GM18909 (cell line): ENCODE data around the gene ATXN1.
"Not testable (repeated sequence)": the region's sequence is repeated elsewhere in the genome, so short reads cannot be mapped to it uniquely, and the experiment has no call there.

Source experiments
- ATAC-seq: cut with Tn5 transposase; IDR thresholded peaks from one replicate; pipeline ENCODE4 v1.9.1; 2021; ENCODE audit warnings: mild to moderate bottlenecking; ENCODE audit not compliant: unreplicated experiment, poor library complexity

ATXN1 gene

GRCh38 chr6:16630026-16630643 is 131.1 kb downstream of the ATXN1 start:
- ATAC-seq = no peak

DNA sequence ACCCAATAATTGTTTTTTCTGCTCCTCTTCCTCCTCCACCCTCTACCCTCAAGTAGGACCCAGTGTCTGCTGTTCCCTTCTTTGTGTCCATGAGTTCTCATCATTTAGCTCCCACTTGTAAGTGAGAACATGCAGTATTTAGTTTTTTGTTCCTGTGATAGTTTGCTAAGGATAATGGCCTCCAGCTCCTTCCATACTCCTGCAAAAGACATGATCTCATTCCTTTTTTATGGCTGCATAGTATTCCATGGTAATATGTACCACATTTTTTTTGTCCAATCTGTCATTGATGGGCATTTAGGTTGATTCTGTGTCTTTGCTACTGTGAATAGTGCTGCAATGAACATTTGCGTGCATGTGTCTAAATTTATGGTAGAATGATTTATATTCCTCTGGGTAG is 132.7 kb downstream of the ATXN1 start:
- ATAC-seq = not testable (repeated sequence)

- no peak for ATAC-seq
Measured at GRCh38 chr6:16626650-16627049, 134.6 kb downstream of the ATXN1 start.

DNA sequence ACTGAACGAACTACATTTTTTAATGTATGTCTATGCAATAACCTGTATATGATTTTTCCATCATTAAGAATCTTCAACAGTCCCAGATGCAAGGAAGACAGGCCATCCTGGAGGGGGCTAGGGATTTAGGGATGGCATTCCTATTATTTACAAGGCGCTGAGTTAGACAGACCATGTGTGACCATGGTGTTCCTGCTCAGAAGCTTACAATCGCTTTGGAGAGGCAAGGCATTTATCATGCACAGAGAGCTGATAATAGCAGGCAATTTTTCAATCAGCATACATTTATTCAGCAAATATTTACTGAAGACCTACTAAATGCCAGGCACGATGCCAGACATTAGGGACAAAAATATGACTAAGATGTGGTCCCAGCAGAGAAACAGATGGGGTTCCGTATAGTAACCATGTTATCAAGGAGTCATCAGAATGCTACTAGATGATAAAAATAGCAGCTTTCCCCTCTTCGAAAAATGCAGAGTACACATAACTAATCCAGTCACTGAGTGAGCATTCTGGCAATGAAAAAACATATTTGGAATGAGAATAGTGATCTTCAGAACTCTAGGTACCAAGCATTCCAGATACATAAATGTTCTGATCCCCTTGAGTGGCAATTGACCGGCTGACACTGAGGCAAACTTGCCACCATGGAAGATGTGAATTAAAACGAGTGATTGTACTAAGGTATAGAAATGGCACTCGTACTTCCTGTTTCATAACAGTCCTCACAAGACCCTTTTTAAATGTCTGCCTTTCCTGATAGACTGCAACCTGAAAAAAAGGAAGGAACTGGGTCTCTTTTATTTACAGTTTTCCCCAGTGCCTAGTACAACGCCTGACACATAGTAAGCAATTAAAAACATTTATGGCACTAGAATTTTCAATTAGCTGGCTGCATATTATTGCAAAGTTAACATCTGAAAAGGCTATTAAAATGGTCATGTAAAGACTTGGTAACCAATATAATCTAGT is 135.7 kb downstream of the ATXN1 start:
- no peak for ATAC-seq

GRCh38 chr6:16624636-16625290 is 136.5 kb downstream of the ATXN1 start:
- ATAC-seq = no peak

- ATAC-seq = no peak
Measured at GRCh38 chr6:16623731-16624130, 137.5 kb downstream of the ATXN1 start.

DNA sequence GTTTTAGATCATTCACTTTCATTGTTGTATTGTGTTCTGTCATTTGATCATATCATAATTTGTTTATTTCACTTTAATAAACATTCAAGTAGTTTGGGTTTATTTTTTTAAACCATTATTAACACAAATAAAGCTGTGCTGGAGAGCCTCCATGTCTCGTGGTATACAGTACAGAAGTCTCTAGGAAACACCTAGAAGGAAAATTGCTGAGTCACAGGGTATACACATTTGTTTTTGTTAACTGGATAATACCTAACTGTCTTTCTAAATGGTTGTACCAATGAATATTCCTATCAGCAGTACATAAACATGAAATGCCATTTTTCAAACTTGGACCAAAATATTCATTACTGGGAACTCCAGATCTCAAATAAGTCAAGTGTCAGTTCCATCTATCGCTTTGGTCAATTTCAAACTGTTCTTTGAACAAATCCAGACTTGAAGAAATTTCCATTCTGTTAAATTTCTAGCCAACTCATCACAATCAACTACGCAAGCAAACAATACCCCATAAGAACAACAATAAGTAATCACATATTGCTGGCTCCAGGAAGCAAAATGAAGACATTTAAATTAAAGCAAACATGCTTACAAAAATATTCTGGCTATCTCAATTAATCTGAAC is 138.1 kb downstream of the ATXN1 start:
- no peak for ATAC-seq

DNA sequence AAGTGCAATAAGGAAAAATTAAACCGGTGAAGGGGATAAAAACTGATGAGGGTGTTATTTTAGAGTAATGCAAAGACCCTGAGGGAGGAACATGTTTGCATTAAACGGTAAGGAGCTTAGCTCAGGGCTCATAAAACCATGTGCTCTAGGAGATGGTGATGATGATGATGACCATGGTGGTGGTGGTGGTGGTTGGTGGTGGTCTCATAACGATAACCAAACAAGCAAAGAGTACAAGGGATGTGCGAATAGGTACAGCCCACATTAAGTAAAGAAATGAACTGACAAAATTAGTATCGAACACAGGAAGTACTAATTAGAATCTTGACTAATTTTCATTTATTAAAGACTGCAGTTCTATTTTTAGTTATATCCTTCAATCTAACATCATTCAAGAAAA is 139.1 kb downstream of the ATXN1 start:
- ATAC-seq = no peak

DNA sequence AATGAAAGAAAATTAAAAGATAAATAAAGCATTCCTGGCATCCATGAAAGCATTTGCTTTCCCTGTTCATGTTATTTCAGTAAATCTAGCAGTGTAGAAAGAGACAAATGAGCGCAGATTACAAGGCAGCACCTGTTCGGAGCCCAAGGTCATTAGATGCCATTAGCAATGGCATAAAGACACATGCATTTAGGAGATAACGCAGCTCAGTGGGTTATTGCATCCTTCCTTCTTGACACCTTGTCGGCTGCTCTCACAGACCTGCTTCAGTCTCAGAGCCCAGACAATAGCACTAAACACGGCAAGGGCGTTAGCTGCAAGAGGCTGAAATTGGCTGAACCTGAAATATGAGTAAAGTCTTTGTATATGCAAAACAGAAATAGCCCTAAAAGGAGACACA is 140.3 kb downstream of the ATXN1 start:
- no peak for ATAC-seq

GRCh38 chr6:16619777-16620176 is 141.5 kb downstream of the ATXN1 start:
- no peak for ATAC-seq

GRCh38 chr6:16618962-16619361 is 142.3 kb downstream of the ATXN1 start:
- ATAC-seq = no peak

DNA sequence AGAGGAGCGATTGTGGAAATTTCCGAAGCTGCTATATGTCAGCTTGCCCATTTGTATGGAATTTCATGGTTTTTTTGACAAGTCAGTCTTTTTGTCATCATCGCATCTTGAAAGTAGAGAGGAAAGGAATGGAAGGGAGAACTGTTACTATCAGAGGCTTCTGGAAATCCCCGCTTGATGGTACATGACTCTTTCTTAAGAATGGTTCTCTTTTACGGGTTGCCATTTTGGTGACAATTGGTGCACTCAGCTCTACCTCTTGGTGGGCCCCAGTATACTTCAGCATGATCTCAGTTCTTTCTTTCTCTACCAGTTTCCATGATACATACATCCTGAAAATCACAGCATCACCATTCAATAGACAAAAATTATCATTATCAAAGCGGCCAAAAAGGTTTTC is 146.0 kb downstream of the ATXN1 start:
- ATAC-seq = not testable (repeated sequence)

GRCh38 chr6:16614143-16614542 is 147.1 kb downstream of the ATXN1 start:
- not testable (repeated sequence) for ATAC-seq

DNA sequence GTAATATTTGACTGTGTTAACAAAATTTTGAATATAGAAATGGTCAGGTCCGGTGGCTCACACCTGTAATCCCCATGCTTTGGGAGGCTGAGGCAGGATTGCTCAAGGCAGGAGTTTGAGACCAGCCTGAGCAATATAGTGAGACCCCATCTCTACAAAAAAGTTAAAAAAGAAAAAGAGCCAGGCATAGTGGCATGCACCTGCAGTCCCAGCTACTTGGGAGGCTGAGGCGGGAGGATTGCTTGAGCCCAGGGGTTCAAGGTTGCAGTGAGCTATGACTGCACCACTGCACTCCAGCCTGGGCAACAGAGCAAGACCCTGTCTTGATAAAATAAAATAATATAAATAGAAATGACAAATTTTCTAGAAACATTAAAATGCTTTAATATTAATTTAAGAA is 147.8 kb downstream of the ATXN1 start:
- not testable (repeated sequence) for ATAC-seq

DNA sequence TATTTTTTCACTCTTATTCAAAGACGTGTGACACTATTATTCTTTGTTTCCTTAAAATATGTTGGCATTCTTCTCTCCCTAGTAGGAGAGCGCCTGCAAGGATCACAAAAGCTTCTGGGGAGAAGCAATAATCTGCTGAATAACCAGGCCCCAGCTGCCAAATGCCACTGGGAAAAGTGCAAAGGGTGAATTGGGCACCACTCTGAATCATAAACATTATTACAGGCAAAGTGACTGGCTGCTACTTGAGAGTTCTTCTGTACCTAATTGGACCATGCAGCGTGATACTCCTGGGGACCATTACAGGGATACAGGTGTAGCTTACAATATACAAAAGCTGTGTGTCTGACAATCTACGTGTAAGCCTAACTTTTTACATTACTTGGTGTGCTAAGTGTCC is 152.8 kb downstream of the ATXN1 start:
- no peak for ATAC-seq

DNA sequence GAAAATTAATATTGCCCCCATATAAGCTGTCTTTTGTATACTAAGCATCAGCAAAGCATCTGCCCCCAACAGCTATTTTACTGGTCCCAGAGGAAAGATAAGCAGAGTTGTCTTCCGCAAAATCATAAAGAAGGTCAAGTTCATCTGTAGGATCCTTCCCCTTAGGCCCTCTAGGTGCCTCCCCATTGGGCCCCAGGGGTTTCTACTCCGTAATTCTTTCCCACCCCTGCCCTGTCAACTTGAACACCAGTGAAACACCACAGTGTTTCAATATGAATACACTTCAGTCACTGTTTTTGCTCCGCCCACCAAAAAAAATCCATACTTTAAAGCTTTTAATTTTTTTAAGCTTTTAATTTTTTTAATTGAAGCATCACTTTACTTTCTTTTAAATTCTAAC is 159.2 kb downstream of the ATXN1 start:
- ATAC-seq = peak; percentile 87

DNA sequence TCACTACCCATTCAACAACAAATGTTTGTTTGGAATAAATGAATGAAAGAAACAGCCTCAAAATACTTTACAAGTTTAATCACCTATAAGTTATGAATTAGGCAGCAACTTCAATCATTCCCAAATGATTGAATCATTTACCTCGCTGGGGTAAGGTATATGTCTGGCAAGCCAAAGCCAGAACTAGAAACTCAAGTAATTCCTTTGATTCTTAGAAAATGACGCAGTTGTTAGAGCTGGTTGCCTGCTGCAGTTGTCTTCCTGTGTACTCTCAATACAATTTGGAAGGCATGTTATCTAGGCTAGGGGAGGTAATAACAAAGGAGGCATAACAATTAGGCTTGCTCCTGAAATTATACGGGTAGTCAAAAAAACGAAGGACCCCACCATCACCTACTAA is 160.6 kb downstream of the ATXN1 start:
- no peak for ATAC-seq

DNA sequence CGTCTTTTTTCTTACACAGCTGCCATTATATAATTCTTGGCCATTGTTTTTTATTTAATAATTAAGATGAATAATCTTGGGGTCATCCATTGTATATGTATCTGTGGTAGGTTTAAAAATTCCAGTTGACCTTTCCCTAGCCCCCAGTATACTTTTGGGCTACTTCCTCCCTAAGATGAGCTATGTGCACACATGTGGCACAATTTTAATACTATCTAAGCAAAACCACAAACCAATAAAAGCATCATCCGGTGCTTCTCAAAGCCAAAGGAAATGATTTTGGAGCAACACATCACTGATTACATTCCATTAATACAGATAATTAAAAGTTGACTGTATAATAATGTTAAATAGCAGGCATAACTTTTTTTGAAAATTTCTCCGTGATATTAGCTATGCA is 161.2 kb downstream of the ATXN1 start:
- ATAC-seq = no peak

DNA sequence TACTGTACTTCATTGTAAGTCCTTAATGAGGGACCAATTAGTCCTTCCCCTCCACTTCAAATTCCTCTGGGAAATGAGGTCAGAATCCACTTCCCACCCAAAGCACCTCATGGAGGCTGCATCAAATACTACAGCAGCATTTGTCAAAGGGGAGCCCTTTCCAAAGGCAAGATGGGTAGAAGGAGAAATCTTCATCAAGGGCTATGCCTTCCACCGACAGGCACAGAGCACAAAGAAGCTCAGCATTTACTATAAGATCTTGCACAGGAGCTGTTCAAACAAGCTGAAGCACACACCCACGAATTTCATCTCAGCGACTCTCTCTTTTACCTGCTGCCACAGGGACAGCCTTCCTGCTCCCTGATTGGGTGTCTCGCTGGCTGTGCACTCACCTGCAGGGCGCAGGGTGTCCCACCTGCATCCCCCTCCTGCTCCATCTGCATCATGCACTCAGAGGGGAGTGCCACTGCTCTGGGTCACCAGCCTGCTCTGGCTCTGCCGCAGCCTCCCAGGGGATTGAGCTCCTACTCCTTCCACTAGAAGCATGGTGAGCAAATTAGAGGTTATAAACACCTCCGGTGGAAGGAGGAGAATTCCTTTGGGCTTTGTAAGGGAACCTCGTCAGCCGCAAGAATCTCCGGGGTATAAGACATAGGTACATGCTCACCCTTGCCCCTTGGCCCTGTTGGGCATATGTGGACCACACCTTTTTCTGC is 164.5 kb downstream of the ATXN1 start:
- no peak for ATAC-seq

DNA sequence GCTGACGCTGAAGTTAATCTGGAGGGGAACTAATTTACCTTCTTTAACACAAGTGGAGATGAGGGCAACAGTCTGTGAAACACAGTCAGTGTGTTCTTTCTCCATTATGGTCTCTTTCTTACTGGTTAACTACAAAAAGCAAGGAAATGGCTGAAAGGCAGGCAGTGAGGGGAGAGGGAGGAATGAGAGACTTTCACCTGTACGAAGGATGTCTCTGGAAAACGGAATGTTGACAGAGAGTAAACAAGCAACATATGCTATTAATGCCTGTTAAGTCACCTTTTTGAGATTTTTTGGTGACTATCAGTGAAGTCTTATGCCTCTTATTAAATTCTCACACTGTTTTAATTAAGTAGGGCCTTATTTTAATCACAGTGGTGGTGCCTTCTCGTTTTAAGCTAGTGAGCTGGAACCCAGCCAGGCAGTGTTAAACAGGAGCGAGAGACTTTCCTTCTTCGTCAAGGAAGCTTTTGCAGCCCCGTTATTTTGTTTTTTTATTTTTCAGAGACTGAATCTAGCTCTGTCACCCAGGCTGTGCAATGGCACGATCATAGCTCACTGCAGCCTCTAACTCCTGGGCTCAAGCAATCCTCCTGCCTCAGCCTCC is 165.6 kb downstream of the ATXN1 start:
- no peak for ATAC-seq
